Heart left ventricle (tissue), 16 donors: ENCODE results near the gene CENPH. TPM values are rescaled to one million over a fixed set of nuclear protein-coding genes. Genes with fewer than 3 reads are reported as not detected.

ENCODE experiments used
- ATAC-seq, 4 donors: fragments of 200-7000 bp; cut with Tn5 transposase; one replicate each; pipeline ENCODE4 v1.9.1; 2020 to 2022; ENCODE audit warnings: moderate library complexity in 4 of 4, mild to moderate bottlenecking in 3 of 4, moderate number of reproducible peaks in 1 of 4
- DNase-seq, 5 donors: peaks; one replicate each; pipeline ENCODE4 v3.0.0-alpha.2; 2020
- H3K27ac ChIP-seq, 12 donors: fragments of 200-600 bp; sonication (generic) in 4 of 12; one replicate each; pipeline versions ENCODE4 v1.5.0 to v1.8.0; 2016 to 2022; ENCODE audit warnings: mild to moderate bottlenecking in 2 of 12
- H3K27me3 ChIP-seq, 9 donors: fragments of 200-600 bp; sonication (generic) in 2 of 9; one replicate each; pipeline versions ENCODE4 v1.5.1 to v1.8.0; 2016 to 2022; ENCODE audit warnings: mild to moderate bottlenecking in 3 of 9
- H3K36me3 ChIP-seq, 9 donors: fragments of 200-600 bp; sonication (generic) in 2 of 9; one replicate each; pipeline versions ENCODE4 v1.5.0 to v1.8.0; 2018 to 2022; ENCODE audit warnings: mild to moderate bottlenecking in 2 of 9
- H3K4me1 ChIP-seq, 12 donors: fragments of 200-600 bp; sonication (generic) in 4 of 12; one replicate each; pipeline versions ENCODE4 v1.5.0 to v1.8.0; 2016 to 2022; ENCODE audit warnings: mild to moderate bottlenecking in 3 of 12
- H3K4me3 ChIP-seq, 12 donors: fragments of 200-600 bp; sonication (generic) in 4 of 12; one replicate each; pipeline versions ENCODE4 v1.5.0 to v1.8.0; 2017 to 2022; ENCODE audit warnings: mild to moderate bottlenecking in 9 of 12, moderate library complexity in 4 of 12
- H3K9me3 ChIP-seq, 12 donors: fragments of 200-600 bp; sonication (generic) in 4 of 12; one replicate each; pipeline versions ENCODE4 v1.5.0 to v1.8.0; 2016 to 2022; ENCODE audit warnings: mild to moderate bottlenecking in 1 of 12
- POLR2A ChIP-seq, 2 donors: fragments of 450-650 bp; IDR thresholded peaks; one replicate each; pipeline ENCODE4 v1.6.1; 2017; ENCODE audit warnings: antibody characterized with exemption in 2 of 2, mild to moderate bottlenecking in 2 of 2, moderate library complexity in 2 of 2
- WGBS, 4 donors: extraction: QIAGEN DNeasy Blood & Tissue Kit in 2 of 4; methylation state at CpG; one replicate each; pipeline versions ENCODE4 v1.1.5 to v1.1.7; 2013 to 2018; 5-methylcytosine and 5-hydroxymethylcytosine counted together
- intact Hi-C, 10 donors: fragments of 100-400 bp; cut with DNase I; formaldehyde crosslinking; loops; one replicate each; pipeline versions ENCODE4 v1.11.1 to v1.14.2; 2022
- polyA plus RNA-seq, 2 donors: library from polyadenylated mRNA; stranded (reverse); fragments of 200-250 nt; gene quantifications; one replicate each; pipeline ENCODE4 v1.2.3, GENCODE V29; 2013
- total RNA-seq, 9 donors: library from RNA; depleted of rRNA in 2 of 9; stranded (reverse); fragments of >200 nt in 2 of 9; fragmentation: NEBNext Ultra II Directional in 3 of 9; extraction: Animal tissue kit (Norgen Biotek cat#: 25700) in 3 of 9; gene quantifications; one replicate each; pipeline versions ENCODE4 v1.1.0 to v1.2.4, GENCODE V29; 2016 to 2023
- TF ChIP-seq, protein P1 (sequence below), 12 donors: fragments of 200-600 bp; sonication (generic) in 4 of 12; IDR thresholded peaks; one replicate each; pipeline versions ENCODE4 v1.5.0 to v1.8.0; 2018 to 2022; ENCODE audit warnings: antibody characterized with exemption in 12 of 12, mild to moderate bottlenecking in 5 of 12
- donor health status: ischemic (EF 13 %, LVEDD 7.1; RV severe dilation, severe dysfunction).
- donor health status: healthy with polysubstance abuse.
- donor health status: DM: no; HTN: yes; CAD: no.
- donor health status: DM: no; HTN: no; CAD: no.
- donor health status: ischemic (EF 25% LVEDD 6.9; RV normal size, moderate dysfunction).
- donor health status: ischemic (EF 25% LVEDD 5.7; RV mildly dilated, moderate dysfunction).
- donor health status: healthy.
- donor health status: DM: yes; HTN: yes; CAD: no.
- donor health status: ischemic (EF 35%, LVEDD 5.7; RV mildly dilated, moderate dysfunction).
- donor health status: nonischemic (EF 11% LVEDD 7.7; RV severe dilation, severe dysfunction).
- donor health status: DM: yes; HTN: yes; CAD: no.
- donor health status: PGD.
- donor health status: ischemic (EF 29% LVEDD 5.4; RV normal size, mild dysfunction).
- donor health status: nonischemic (EF 23%, LVEDD 6.1; RV moderate dilation, normal function).

CENPH gene
- total and polyA plus RNA-seq, 11 donors: 1.1 to 6.9 (median 2.7) TPM

- intact Hi-C loops: loop anchor here in 4 of 10 donors (5.0 to 10.0 kb wide), 4 partner anchors 72 to 144 kb away; partner anchors contain the start of genes AK6 (in 1 of the 4), CCDC125 (in 1 of the 4), CCNB1 (in 1 of the 4) and RAD17 (in 1 of the 4)
- Histone ChIP-seq H3K4me1 (peaks cover 3 to 31% (median 17%) of the 10 kb centered on the region in 12 donors), H3K4me3 (no peak overlapping the region), H3K27me3 (no peaks in the 10 kb centered on the region), H3K9me3 (no peaks in the 10 kb centered on the region), H3K27ac (no peak overlapping the region), H3K36me3 (peaks cover 0 to 35% (median 24%) of the 10 kb centered on the region in 9 donors)
- ATAC-seq: no peak
- TF ChIP-seq, protein P1, sequence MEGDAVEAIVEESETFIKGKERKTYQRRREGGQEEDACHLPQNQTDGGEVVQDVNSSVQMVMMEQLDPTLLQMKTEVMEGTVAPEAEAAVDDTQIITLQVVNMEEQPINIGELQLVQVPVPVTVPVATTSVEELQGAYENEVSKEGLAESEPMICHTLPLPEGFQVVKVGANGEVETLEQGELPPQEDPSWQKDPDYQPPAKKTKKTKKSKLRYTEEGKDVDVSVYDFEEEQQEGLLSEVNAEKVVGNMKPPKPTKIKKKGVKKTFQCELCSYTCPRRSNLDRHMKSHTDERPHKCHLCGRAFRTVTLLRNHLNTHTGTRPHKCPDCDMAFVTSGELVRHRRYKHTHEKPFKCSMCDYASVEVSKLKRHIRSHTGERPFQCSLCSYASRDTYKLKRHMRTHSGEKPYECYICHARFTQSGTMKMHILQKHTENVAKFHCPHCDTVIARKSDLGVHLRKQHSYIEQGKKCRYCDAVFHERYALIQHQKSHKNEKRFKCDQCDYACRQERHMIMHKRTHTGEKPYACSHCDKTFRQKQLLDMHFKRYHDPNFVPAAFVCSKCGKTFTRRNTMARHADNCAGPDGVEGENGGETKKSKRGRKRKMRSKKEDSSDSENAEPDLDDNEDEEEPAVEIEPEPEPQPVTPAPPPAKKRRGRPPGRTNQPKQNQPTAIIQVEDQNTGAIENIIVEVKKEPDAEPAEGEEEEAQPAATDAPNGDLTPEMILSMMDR (IDR thresholded peaks at IDR 0.05): no peak
- TF ChIP-seq POLR2A (IDR thresholded peaks at IDR 0.05): no peak
- 90 to 93% (median 92%) methylated on average over 6 of the region's 6 CpGs for WGBS, 4 donors
- no peak for DNase-seq
Observed at GRCh38 chr5:69238760-69239251, 49.4 kb downstream of the CENPH start.

DNA sequence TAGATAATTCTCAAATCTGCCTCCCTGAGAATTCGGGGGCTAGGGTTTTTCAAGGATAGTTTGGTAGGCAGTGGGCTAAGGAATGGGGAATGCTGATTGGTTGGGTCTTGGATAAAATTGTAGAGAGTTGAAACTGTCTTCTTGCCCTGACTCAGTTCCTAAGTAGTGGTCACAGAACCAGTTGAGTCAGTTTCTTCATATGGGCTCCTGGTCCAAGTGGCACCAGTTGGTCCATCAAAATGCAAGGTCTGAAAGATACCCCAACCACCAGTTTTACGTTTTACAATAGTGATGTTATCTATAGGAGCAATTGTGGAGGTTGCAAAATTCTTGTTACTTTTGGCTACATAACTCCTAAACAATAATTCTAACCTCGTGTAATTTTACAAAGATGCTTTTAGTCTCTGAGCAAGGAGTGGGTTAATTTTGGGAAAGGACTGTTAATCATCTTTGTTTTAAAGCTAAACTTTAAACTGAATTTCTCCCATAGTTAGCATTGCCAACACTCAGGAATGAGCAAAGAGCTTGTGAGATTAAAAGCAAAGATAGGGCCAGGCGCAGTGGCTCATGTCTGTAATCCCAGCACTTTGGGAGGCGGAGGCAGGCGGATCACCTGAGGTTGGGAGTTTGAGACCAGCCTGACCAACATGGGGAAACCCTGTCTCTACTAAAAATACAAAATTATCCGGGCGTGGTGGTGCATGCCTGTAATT is 53.0 kb downstream of the CENPH start:
- Histone ChIP-seq H3K9me3 (peaks cover 0 to 2% (median 0%) of the 10 kb centered on the region in 12 donors), H3K4me3 (no peak overlapping the region), H3K27ac (no peak overlapping the region), H3K4me1 (peaks cover 0 to 13% (median 1%) of the 10 kb centered on the region in 12 donors), H3K27me3 (no peaks in the 10 kb centered on the region), H3K36me3 (peaks cover 0 to 32% (median 24%) of the 10 kb centered on the region in 9 donors)
- intact Hi-C loops: loop anchor here in 1 of 10 donors (10.0 kb wide), 1 partner anchor 92 kb away; the partner anchor contains the start of gene CCDC125
- no peak for ATAC-seq
- TF ChIP-seq POLR2A (IDR thresholded peaks at IDR 0.05): no peak
- TF ChIP-seq, protein P1 (IDR thresholded peaks at IDR 0.05): no peak
- no peak for DNase-seq
- 83 to 92% (median 87%) methylated on average over 8 of the region's 8 CpGs for WGBS, 4 donors

GRCh38 chr5:69245031-69245430 is 55.6 kb downstream of the CENPH start:
- Histone ChIP-seq H3K27me3 (no peaks in the 10 kb centered on the region), H3K27ac (no peak overlapping the region), H3K36me3 (peaks cover 0 to 10% (median 6%) of the 10 kb centered on the region in 9 donors), H3K9me3 (peaks cover 0 to 16% (median 0%) of the 10 kb centered on the region in 12 donors), H3K4me1 (peaks cover 0 to 3% (median 0%) of the 10 kb centered on the region in 12 donors), H3K4me3 (no peak overlapping the region)
- ATAC-seq: no peak
- TF ChIP-seq POLR2A (IDR thresholded peaks at IDR 0.05): no peak
- 90 to 99% (median 96%) methylated on average over 5 of the region's 5 CpGs for WGBS, 4 donors
- DNase-seq: no peak
- intact Hi-C loops: loop anchor here in 2 of 10 donors (5.0 to 10.0 kb wide), 2 partner anchors 33 to 90 kb away; partner anchors contain the start of gene CCDC125 (in 1 of the 2)

GRCh38 chr5:69248019-69248418 is 58.6 kb downstream of the CENPH start:
- no peak overlapping the region for H3K4me3 ChIP-seq
- H3K27me3 ChIP-seq: no peaks in the 10 kb centered on the region
- TF ChIP-seq, protein P1 (IDR thresholded peaks at IDR 0.05): no peak
- TF ChIP-seq POLR2A (IDR thresholded peaks at IDR 0.05): no peak
- no peak overlapping the region for H3K27ac ChIP-seq
- intact Hi-C loops: loop anchor here in 2 of 10 donors (5.0 to 10.0 kb wide), 2 partner anchors 36 to 87 kb away; partner anchors contain the start of gene CCDC125 (in 1 of the 2)
- ATAC-seq (no peak), DNase-seq (no peak)
- H3K36me3 ChIP-seq: peaks cover 0 to 7% (median 0%) of the 10 kb centered on the region in 9 donors
- H3K9me3 ChIP-seq: peaks cover 0 to 16% (median 0%) of the 10 kb centered on the region in 12 donors
- WGBS, 4 donors: 93 to 99% (median 97%) methylated on average over 2 of the region's 2 CpGs
- no peaks in the 10 kb centered on the region for H3K4me1 ChIP-seq
